Globus pallidus (tissue), 1 donor: Measurements from ENCODE around the gene ATP5IF1.

ENCODE experiments used
- DNase-seq: peaks from one replicate; pipeline ENCODE4 v3.0.0-alpha.2; 2015; ENCODE audit warnings: low spot score

The ATP5IF1 gene

GRCh38 chr1:28265577-28265976, 29.7 kb downstream of the ATP5IF1 start:
- DNase-seq = no peak

GRCh38 chr1:28266920-28267322, 31.0 kb downstream of the ATP5IF1 start:
- no peak for DNase-seq

GRCh38 chr1:28267633-28268032, 31.7 kb downstream of the ATP5IF1 start:
- no peak for DNase-seq

- no peak for DNase-seq
These were observed 33.6 kb downstream of the ATP5IF1 start for GRCh38 chr1:28269529-28269928.

GRCh38 chr1:28272215-28272852, 36.4 kb downstream of the ATP5IF1 start:
- DNase-seq = no peak

GRCh38 chr1:28273216-28273860, 37.4 kb downstream of the ATP5IF1 start:
- DNase-seq = no peak

- no peak for DNase-seq
These were observed 42.8 kb downstream of the ATP5IF1 start for GRCh38 chr1:28278763-28279162.

GRCh38 chr1:28279721-28280120, 43.8 kb downstream of the ATP5IF1 start:
- no peak for DNase-seq

GRCh38 chr1:28280501-28280900, 44.6 kb downstream of the ATP5IF1 start:
- DNase-seq = no peak

GRCh38 chr1:28280977-28281381, 45.1 kb downstream of the ATP5IF1 start:
- DNase-seq = no peak

- DNase-seq = no peak
These were observed 45.9 kb downstream of the ATP5IF1 start for GRCh38 chr1:28281608-28282425.

GRCh38 chr1:28282426-28283407, 46.8 kb downstream of the ATP5IF1 start:
- no peak for DNase-seq

- no peak for DNase-seq
These were observed 50.2 kb downstream of the ATP5IF1 start for GRCh38 chr1:28286111-28286510.
